Brain microvascular endothelial cell (primary cell): Measurements from ENCODE around the gene NOS3.

ENCODE experiments used
- DNase-seq: peaks from one replicate; pipeline ENCODE4 v3.0.0-alpha.2; 2020
- H3K27ac ChIP-seq: fragments of 250-450 bp; sonication (Bioruptor Pico); 2 replicates; pipeline ENCODE4 v1.5.1; 2020; ENCODE audit warnings: mild to moderate bottlenecking, moderate library complexity
- H3K27me3 ChIP-seq: fragments of 250-450 bp; sonication (Bioruptor Pico); replicated peaks from 2 replicates; pipeline ENCODE4 v1.5.1; 2020; ENCODE audit warnings: mild to moderate bottlenecking
- H3K36me3 ChIP-seq: fragments of 250-450 bp; sonication (Bioruptor Pico); replicated peaks from 2 replicates; pipeline ENCODE4 v1.5.1; 2020; ENCODE audit warnings: mild to moderate bottlenecking
- H3K4me3 ChIP-seq: 2 replicates; pipeline ENCODE4 v1.5.1; 2011; ENCODE audit warnings: low read depth, mild to moderate bottlenecking, control low read depth, low read length, moderate library complexity
- in situ Hi-C: cut with HindIII; loops from 2 replicates; pipeline ENCODE4 v1.10.0; 2017; ENCODE audit warnings: low sequenced_read_pairs, low pct_ligation_motif_present
- TF ChIP-seq, protein P1 (sequence below): IDR thresholded peaks from 2 replicates; pipeline ENCODE4 v1.5.1; 2011; ENCODE audit warnings: low read depth, mild to moderate bottlenecking, moderate library complexity, low read length, control low read depth, inconsistent platforms; ENCODE audit errors: missing control alignments

NOS3 gene

GRCh38 chr7:150944066-150945042, 46.5 kb upstream of the NOS3 start:
- H3K27me3 ChIP-seq = no peaks in the 10 kb centered on the region
- no peak overlapping the region for H3K27ac ChIP-seq
- TF ChIP-seq, protein P1, sequence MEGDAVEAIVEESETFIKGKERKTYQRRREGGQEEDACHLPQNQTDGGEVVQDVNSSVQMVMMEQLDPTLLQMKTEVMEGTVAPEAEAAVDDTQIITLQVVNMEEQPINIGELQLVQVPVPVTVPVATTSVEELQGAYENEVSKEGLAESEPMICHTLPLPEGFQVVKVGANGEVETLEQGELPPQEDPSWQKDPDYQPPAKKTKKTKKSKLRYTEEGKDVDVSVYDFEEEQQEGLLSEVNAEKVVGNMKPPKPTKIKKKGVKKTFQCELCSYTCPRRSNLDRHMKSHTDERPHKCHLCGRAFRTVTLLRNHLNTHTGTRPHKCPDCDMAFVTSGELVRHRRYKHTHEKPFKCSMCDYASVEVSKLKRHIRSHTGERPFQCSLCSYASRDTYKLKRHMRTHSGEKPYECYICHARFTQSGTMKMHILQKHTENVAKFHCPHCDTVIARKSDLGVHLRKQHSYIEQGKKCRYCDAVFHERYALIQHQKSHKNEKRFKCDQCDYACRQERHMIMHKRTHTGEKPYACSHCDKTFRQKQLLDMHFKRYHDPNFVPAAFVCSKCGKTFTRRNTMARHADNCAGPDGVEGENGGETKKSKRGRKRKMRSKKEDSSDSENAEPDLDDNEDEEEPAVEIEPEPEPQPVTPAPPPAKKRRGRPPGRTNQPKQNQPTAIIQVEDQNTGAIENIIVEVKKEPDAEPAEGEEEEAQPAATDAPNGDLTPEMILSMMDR = no peak
- no peak for DNase-seq
- H3K4me3 ChIP-seq = no peak overlapping the region
- in situ Hi-C loops = no loop called here
- H3K36me3 ChIP-seq = no peaks in the 10 kb centered on the region

GRCh38 chr7:150945171-150945852, 45.5 kb upstream of the NOS3 start:
- no peak for DNase-seq
- TF ChIP-seq, protein P1 = no peak
- Histone ChIP-seq H3K27me3 (no peaks in the 10 kb centered on the region), H3K27ac (no peak overlapping the region), H3K4me3 (no peak overlapping the region), H3K36me3 (no peaks in the 10 kb centered on the region)
- in situ Hi-C loops = no loop called here

- TF ChIP-seq, protein P1 = no peak
- Histone ChIP-seq H3K27me3 (no peaks in the 10 kb centered on the region), H3K27ac (no peak overlapping the region), H3K4me3 (no peak overlapping the region), H3K36me3 (no peaks in the 10 kb centered on the region)
- DNase-seq = peak; percentile 5
- in situ Hi-C loops = no loop called here
Measured at GRCh38 chr7:150945853-150946420, 44.9 kb upstream of the NOS3 start.

DNA sequence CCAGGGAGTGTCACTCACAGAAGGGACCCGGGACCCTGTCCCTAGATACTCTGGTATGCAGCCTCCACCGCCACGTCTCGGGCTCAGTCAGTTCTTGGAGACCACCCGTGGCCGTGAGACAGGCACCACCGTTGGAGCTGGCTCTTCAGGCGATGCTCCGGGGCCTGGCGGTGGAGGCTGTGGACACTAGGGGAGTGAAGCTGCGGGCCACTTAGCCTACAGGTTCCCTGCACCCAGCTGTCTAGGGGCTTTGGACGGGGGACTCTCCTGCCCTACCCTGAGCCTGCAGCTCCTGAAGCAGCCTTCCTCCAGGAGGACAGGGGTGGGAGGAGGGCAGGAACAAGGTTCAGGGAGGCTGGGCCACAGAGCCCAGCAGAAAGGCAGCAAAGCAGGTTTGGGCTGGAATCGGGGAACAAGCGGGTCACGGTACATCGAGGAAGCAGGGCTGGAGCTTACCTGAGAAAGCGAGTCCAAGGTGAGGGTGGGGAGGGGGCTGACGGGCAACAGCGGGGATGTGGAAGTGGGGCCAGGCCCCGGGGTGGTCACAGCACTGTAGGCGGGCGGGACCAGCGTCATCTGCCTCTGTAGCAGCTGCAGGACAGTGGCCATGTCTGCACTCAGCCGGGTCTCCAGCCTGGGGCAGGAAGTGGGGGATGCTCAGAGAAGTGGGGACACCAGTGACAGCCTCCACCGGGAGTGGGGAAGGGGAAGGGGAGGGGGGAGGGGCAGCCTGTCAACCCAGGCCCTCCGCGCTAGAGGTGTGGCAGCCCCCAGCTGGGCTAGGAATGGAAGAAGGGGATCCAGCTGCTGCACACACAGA, 44.2 kb upstream of the NOS3 start:
- Histone ChIP-seq H3K36me3 (no peaks in the 10 kb centered on the region), H3K27me3 (no peaks in the 10 kb centered on the region), H3K27ac (no peak overlapping the region), H3K4me3 (no peak overlapping the region)
- DNase-seq = no peak
- TF ChIP-seq, protein P1 = no peak
- in situ Hi-C loops = no loop called here

DNA sequence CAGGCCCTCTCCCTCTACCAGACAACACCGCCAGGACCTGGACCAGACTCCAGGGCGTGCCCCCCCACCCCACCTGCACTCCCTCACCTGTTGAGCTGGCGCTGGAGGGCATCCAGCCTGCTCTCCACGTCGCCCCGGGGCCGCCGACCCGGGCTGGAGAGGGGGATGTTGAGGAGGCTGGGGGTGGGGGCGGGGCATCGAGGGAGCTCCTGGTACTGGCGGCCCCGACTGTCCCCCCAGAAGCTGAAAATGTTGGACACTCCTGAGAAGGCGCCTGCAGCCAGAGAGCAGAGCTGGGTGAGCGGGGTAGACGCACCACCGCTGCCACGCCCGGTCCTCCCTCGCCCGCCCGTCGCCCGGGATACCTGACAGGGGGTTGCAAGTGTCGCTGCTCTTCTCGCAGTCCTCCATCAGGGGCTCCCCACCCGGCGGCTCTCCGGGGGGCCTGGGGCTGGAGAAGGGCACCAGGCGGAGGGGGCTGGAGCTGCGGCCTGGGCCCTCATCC, 43.5 kb upstream of the NOS3 start:
- in situ Hi-C loops = no loop called here
- DNase-seq = no peak
- H3K27me3 ChIP-seq = no peaks in the 10 kb centered on the region
- H3K27ac ChIP-seq = no peak overlapping the region
- H3K4me3 ChIP-seq = no peak overlapping the region
- TF ChIP-seq, protein P1 = no peak
- no peaks in the 10 kb centered on the region for H3K36me3 ChIP-seq
